Stimulated activated CD8-positive, alpha-beta memory T cell treated with anti-CD3 and anti-CD28 coated beads, Interleukin-12 subunit alpha, Interleukin-12 subunit beta, amount 100 ng/mL, for 1 hour (primary cell): ENCODE data around the gene ADAT3.

Source experiments
- DNase-seq: peaks from one replicate; pipeline ENCODE4 v3.0.0-alpha.2; 2020; ENCODE audit warnings: low read depth

Gene ADAT3

GRCh38 chr19:1912760-1913505 lies 7.7 kb downstream of the ADAT3 start:
- no peak for DNase-seq

- no peak for DNase-seq
These were observed 8.8 kb downstream of the ADAT3 start for GRCh38 chr19:1913781-1914577.

GRCh38 chr19:1914826-1915341 lies 9.7 kb downstream of the ADAT3 start:
- DNase-seq = no peak

- DNase-seq = no peak
These were observed 11.9 kb downstream of the ADAT3 start for GRCh38 chr19:1917146-1917545.

- no peak for DNase-seq
These were observed 12.7 kb downstream of the ADAT3 start for GRCh38 chr19:1917926-1918325.

GRCh38 chr19:1918975-1919374 lies 13.8 kb downstream of the ADAT3 start:
- no peak for DNase-seq

- no peak for DNase-seq
These were observed 15.4 kb downstream of the ADAT3 start for GRCh38 chr19:1920644-1921043.

GRCh38 chr19:1921326-1921725 lies 16.1 kb downstream of the ADAT3 start:
- no peak for DNase-seq

GRCh38 chr19:1921825-1922224 lies 16.6 kb downstream of the ADAT3 start:
- no peak for DNase-seq

GRCh38 chr19:1922803-1923202 lies 17.6 kb downstream of the ADAT3 start:
- no peak for DNase-seq

GRCh38 chr19:1923319-1923718 lies 18.1 kb downstream of the ADAT3 start:
- no peak for DNase-seq

- DNase-seq = no peak
These were observed 19.2 kb downstream of the ADAT3 start for GRCh38 chr19:1924320-1924961.

- DNase-seq = no peak
These were observed 20.3 kb downstream of the ADAT3 start for GRCh38 chr19:1925544-1925943.

- peak; percentile 67 for DNase-seq
These were observed 24.0 kb downstream of the ADAT3 start for GRCh38 chr19:1929021-1929742.

GRCh38 chr19:1931445-1931844 lies 26.2 kb downstream of the ADAT3 start:
- DNase-seq = no peak

- DNase-seq = no peak
These were observed 27.2 kb downstream of the ADAT3 start for GRCh38 chr19:1932395-1932794.

- no peak for DNase-seq
These were observed 28.0 kb downstream of the ADAT3 start for GRCh38 chr19:1933244-1933643.

- no peak for DNase-seq
These were observed 28.7 kb downstream of the ADAT3 start for GRCh38 chr19:1933942-1934341.

- no peak for DNase-seq
These were observed 30.4 kb downstream of the ADAT3 start for GRCh38 chr19:1935484-1936208.

GRCh38 chr19:1936430-1936829 lies 31.2 kb downstream of the ADAT3 start:
- no peak for DNase-seq

- no peak for DNase-seq
These were observed 31.9 kb downstream of the ADAT3 start for GRCh38 chr19:1936916-1937610.
